ENCODE measurements around the gene CD7.

CD7 gene

DNA sequence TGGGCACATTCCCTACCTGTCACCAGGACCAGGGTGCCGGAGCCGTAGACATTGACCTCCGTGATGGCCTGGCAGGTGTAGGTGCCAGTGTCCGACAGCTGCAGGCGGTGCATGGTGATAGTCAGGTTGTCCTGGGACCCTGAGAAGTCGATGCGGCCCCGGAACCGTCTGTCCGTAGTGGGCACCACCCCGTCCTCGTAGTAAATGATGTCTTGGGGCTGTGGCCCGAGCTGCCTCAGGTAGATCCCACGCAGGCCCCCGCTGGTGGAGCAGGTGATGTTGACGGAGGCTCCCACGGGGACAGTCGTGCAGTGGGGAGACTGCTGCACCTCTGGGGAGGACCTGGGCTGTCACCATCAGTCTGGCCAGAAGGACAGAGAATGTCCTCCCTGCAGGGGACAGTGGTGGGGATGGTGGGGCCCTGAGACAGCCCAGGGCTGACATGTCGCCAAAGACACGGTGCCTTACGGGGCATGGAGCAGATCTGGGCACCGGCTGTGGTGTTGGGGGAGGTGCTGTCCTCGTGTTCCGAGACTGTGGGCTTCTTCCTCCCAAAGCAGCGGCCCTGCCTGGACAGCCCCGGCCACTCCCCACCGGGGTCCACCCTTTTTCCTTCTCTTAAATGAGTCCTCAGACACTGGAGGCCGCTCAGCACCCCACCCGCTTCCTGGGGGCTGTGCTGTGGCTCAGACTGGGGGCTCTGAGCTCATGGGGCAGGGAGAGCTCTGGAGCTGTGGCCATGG is 586 bp downstream of the CD7 start:
- H3K4me2 ChIP-seq (ENCODE audit: low read length), result no peak overlapping the region
- H3K9me3 ChIP-seq (ENCODE audit: control insufficient read depth, insufficient read depth, low read length), result peaks cover 27% of the 10 kb centered on the region
- TF ChIP-seq, protein P1, sequence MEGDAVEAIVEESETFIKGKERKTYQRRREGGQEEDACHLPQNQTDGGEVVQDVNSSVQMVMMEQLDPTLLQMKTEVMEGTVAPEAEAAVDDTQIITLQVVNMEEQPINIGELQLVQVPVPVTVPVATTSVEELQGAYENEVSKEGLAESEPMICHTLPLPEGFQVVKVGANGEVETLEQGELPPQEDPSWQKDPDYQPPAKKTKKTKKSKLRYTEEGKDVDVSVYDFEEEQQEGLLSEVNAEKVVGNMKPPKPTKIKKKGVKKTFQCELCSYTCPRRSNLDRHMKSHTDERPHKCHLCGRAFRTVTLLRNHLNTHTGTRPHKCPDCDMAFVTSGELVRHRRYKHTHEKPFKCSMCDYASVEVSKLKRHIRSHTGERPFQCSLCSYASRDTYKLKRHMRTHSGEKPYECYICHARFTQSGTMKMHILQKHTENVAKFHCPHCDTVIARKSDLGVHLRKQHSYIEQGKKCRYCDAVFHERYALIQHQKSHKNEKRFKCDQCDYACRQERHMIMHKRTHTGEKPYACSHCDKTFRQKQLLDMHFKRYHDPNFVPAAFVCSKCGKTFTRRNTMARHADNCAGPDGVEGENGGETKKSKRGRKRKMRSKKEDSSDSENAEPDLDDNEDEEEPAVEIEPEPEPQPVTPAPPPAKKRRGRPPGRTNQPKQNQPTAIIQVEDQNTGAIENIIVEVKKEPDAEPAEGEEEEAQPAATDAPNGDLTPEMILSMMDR (IDR thresholded peaks at IDR 0.05; ENCODE audit: low read depth, low read length, poor library complexity, severe bottlenecking), result no peak
- TF ChIP-seq EZH2phosphoT487 (IDR thresholded peaks at IDR 0.05; ENCODE audit: borderline replicate concordance, low read length), result no peak
- no peaks in the 10 kb centered on the region for H3K79me2 ChIP-seq (ENCODE audit: control insufficient read depth, low read length)
- no peak overlapping the region for H3K27ac ChIP-seq (ENCODE audit: low read depth, low read length)
- H3K9me2 ChIP-seq (replicated peaks; ENCODE audit: control insufficient read depth, low read length), result no peaks in the 10 kb centered on the region
- no peaks in the 10 kb centered on the region for H3K4me1 ChIP-seq (ENCODE audit: control insufficient read depth, low read length)
- H3F3A ChIP-seq (ENCODE audit: control insufficient read depth, insufficient read depth), result peaks cover 8% of the 10 kb centered on the region
- H3K4me3 ChIP-seq (ENCODE audit: low read length), result no peak overlapping the region
- no peaks in the 10 kb centered on the region for H3K36me3 ChIP-seq (ENCODE audit: control insufficient read depth, low read length)
- H3K27me3 ChIP-seq (ENCODE audit: control insufficient read depth, low read length), result no peaks in the 10 kb centered on the region
- H4K20me1 ChIP-seq (ENCODE audit: control insufficient read depth, insufficient read depth, low read depth, low read length), result no peaks in the 10 kb centered on the region

GRCh38 chr17:82315703-82316358 is 1.6 kb downstream of the CD7 start:
- Histone ChIP-seq H3K36me3 (ENCODE audit: control insufficient read depth, low read length) (no peaks in the 10 kb centered on the region), H3K27ac (ENCODE audit: low read depth, low read length) (no peak overlapping the region), H3K9me2 (replicated peaks; ENCODE audit: control insufficient read depth, low read length) (no peaks in the 10 kb centered on the region), H3K4me3 (ENCODE audit: low read length) (no peak overlapping the region), H3K79me2 (ENCODE audit: control insufficient read depth, low read length) (no peaks in the 10 kb centered on the region), H3K9me3 (ENCODE audit: control insufficient read depth, insufficient read depth, low read length) (peaks cover 27% of the 10 kb centered on the region), H3K4me1 (ENCODE audit: control insufficient read depth, low read length) (no peaks in the 10 kb centered on the region), H3K27me3 (ENCODE audit: control insufficient read depth, low read length) (no peaks in the 10 kb centered on the region), H3K4me2 (ENCODE audit: low read length) (no peak overlapping the region), H3F3A (ENCODE audit: control insufficient read depth, insufficient read depth) (peaks cover 8% of the 10 kb centered on the region), H4K20me1 (ENCODE audit: control insufficient read depth, insufficient read depth, low read depth, low read length) (no peaks in the 10 kb centered on the region)
- no peak for TF ChIP-seq EZH2phosphoT487 (IDR thresholded peaks at IDR 0.05; ENCODE audit: borderline replicate concordance, low read length)
- TF ChIP-seq, protein P1 (IDR thresholded peaks at IDR 0.05; ENCODE audit: low read depth, low read length, poor library complexity, severe bottlenecking), result no peak

GRCh38 chr17:82314727-82315605 is 2.4 kb downstream of the CD7 start:
- no peak for TF ChIP-seq EZH2phosphoT487 (IDR thresholded peaks at IDR 0.05; ENCODE audit: borderline replicate concordance, low read length)
- TF ChIP-seq, protein P1 (IDR thresholded peaks at IDR 0.05; ENCODE audit: low read depth, low read length, poor library complexity, severe bottlenecking), result no peak
- peaks cover 8% of the 10 kb centered on the region for H3F3A ChIP-seq (ENCODE audit: control insufficient read depth, insufficient read depth)

More at GRCh38 chr17:82314727-82315605, 2.4 kb downstream of the CD7 start:
- H3K9me3 ChIP-seq (ENCODE audit: control insufficient read depth, insufficient read depth, low read length), result peaks cover 24% of the 10 kb centered on the region
- H3K4me3 ChIP-seq (ENCODE audit: low read length), result no peak overlapping the region
- no peaks in the 10 kb centered on the region for H3K36me3 ChIP-seq (ENCODE audit: control insufficient read depth, low read length)
- no peak overlapping the region for H3K4me2 ChIP-seq (ENCODE audit: low read length)
- H3K9me2 ChIP-seq (replicated peaks; ENCODE audit: control insufficient read depth, low read length), result no peaks in the 10 kb centered on the region
- no peaks in the 10 kb centered on the region for H4K20me1 ChIP-seq (ENCODE audit: control insufficient read depth, insufficient read depth, low read depth, low read length)
- H3K27me3 ChIP-seq (ENCODE audit: control insufficient read depth, low read length), result no peaks in the 10 kb centered on the region
- no peak overlapping the region for H3K27ac ChIP-seq (ENCODE audit: low read depth, low read length)
- H3K4me1 ChIP-seq (ENCODE audit: control insufficient read depth, low read length), result no peaks in the 10 kb centered on the region
- no peaks in the 10 kb centered on the region for H3K79me2 ChIP-seq (ENCODE audit: control insufficient read depth, low read length)

Measured in DOHH2 (cell line).